IMR-90 (cell line): ENCODE data around the gene SPOUT1. TPM values are rescaled to one million over a fixed set of nuclear protein-coding genes. Genes with fewer than 3 reads are reported as not detected.

Source experiments
- ATAC-seq: fragments of 200-7000 bp; cut with Tn5 transposase; 2 replicates; pipeline ENCODE4 v1.9.1; 2020; ENCODE audit warnings: low read depth, mild to moderate bottlenecking, moderate library complexity
- BruUV-seq: library from RNA; stranded (reverse); fragments of 400-500 nt; replicated peaks from 2 replicates; lab custom pipeline; 2021; lab: Mats Ljungman, UMichigan
- CTCF ChIA-PET: fragments of 300-600 bp; formaldehyde crosslinking; extraction: SDS; loops from one replicate; lab custom pipeline; 2021; ENCODE audit warnings: antibody characterized with exemption; lab: Yijun Ruan, JAX
- POLR2A ChIA-PET: fragments of 300-600 bp; sonication (Branson Sonifier 250); formaldehyde crosslinking; loops from one replicate; lab custom pipeline; 2022; ENCODE audit warnings: antibody characterized with exemption; ENCODE audit not compliant: unreplicated experiment; lab: Charles Lee
- DNase-seq: peaks from one replicate; pipeline ENCODE4 v3.0.0; 2013
- H2AFZ ChIP-seq: replicated peaks from 2 replicates; pipeline ENCODE3; 2013; ENCODE audit warnings: low read length, mild to moderate bottlenecking; ENCODE audit not compliant: poor library complexity
- H2AK5ac ChIP-seq: 2 replicates; pipeline ENCODE4 v1.6.1; 2013; ENCODE audit warnings: low read depth, low read length, inconsistent platforms
- H2AK9ac ChIP-seq: replicated peaks from 2 replicates; pipeline ENCODE3; 2013; ENCODE audit warnings: mild to moderate bottlenecking, low read depth, low read length, moderate library complexity; ENCODE audit not compliant: poor library complexity
- H2BK120ac ChIP-seq: 2 replicates; pipeline ENCODE4 v1.6.1; 2013; ENCODE audit warnings: low read depth, low read length, inconsistent platforms
- H2BK15ac ChIP-seq: 3 replicates; pipeline ENCODE4 v1.6.1; 2013; ENCODE audit warnings: low read depth, low read length, inconsistent platforms
- H2BK20ac ChIP-seq: 2 replicates; pipeline ENCODE4 v1.6.1; 2013; ENCODE audit warnings: low read depth, mild to moderate bottlenecking, inconsistent platforms, low read length, moderate library complexity
- H2BK5ac ChIP-seq: 2 replicates; pipeline ENCODE4 v1.6.1; 2013; ENCODE audit warnings: mild to moderate bottlenecking, low read depth, low read length, inconsistent platforms; ENCODE audit not compliant: poor library complexity, severe bottlenecking
- H3K14ac ChIP-seq: replicated peaks from 2 replicates; pipeline ENCODE4 v1.6.1; 2013; ENCODE audit warnings: low read depth, low read length, inconsistent platforms
- H3K18ac ChIP-seq: 2 replicates; pipeline ENCODE4 v1.6.1; 2013; ENCODE audit warnings: low read depth, low read length, control low read depth
- H3K23ac ChIP-seq: 2 replicates; pipeline ENCODE4 v1.6.1; 2013; ENCODE audit warnings: low read depth, low read length, inconsistent platforms
- H3K27ac ChIP-seq: 2 replicates; pipeline ENCODE4 v1.5.1; 2013; ENCODE audit warnings: mild to moderate bottlenecking, control low read depth, low read length; ENCODE audit not compliant: insufficient read depth
- H3K27me3 ChIP-seq: 2 replicates; pipeline ENCODE4 v1.6.1; 2013; ENCODE audit warnings: low read length; ENCODE audit not compliant: control insufficient read depth, insufficient read depth
- H3K36me3 ChIP-seq: 2 replicates; pipeline ENCODE4 v1.6.1; 2013; ENCODE audit warnings: low read length, mixed read lengths; ENCODE audit not compliant: control insufficient read depth, insufficient read depth
- H3K4ac ChIP-seq: 2 replicates; pipeline ENCODE4 v1.6.1; 2013; ENCODE audit warnings: low read depth, low read length, inconsistent platforms
- H3K4me1 ChIP-seq: 2 replicates; pipeline ENCODE4 v1.6.1; 2013; ENCODE audit warnings: low read length, mixed read lengths; ENCODE audit not compliant: control insufficient read depth, insufficient read depth
- H3K4me2 ChIP-seq: 2 replicates; pipeline ENCODE4 v1.6.1; 2013; ENCODE audit warnings: low read depth, mild to moderate bottlenecking, control low read depth, low read length, moderate library complexity
- H3K4me3 ChIP-seq: 2 replicates; pipeline ENCODE4 v1.5.1; 2013; ENCODE audit warnings: low read depth, mild to moderate bottlenecking, control low read depth, low read length, moderate library complexity; ENCODE audit not compliant: insufficient read depth
- H3K56ac ChIP-seq: 2 replicates; pipeline ENCODE4 v1.6.1; 2013; ENCODE audit warnings: low read length, inconsistent platforms; ENCODE audit not compliant: insufficient read depth; ENCODE audit errors: extremely low read depth
- H3K79me1 ChIP-seq, 2 experiments: 2 replicates each; pipeline ENCODE4 v1.6.1; 2013; ENCODE audit warnings: low read length in 2 of 2, inconsistent platforms in 1 of 2, low read depth in 1 of 2
- H3K9ac ChIP-seq: 2 replicates; pipeline ENCODE4 v1.6.1; 2013; ENCODE audit warnings: low read depth, low read length, control low read depth
- H3K9me1 ChIP-seq: 2 replicates; pipeline ENCODE4 v1.6.1; 2013; ENCODE audit warnings: low read length, inconsistent platforms; ENCODE audit not compliant: insufficient read depth
- H3K9me3 ChIP-seq: 2 replicates; pipeline ENCODE4 v1.6.1; 2013; ENCODE audit warnings: low read length; ENCODE audit not compliant: control insufficient read depth, insufficient read depth
- H4K20me1 ChIP-seq: 2 replicates; pipeline ENCODE4 v1.6.1; 2013; ENCODE audit warnings: low read length, inconsistent platforms; ENCODE audit not compliant: insufficient read depth
- H4K5ac ChIP-seq: 2 replicates; pipeline ENCODE4 v1.6.1; 2013; ENCODE audit warnings: mild to moderate bottlenecking, low read depth, low read length, control low read depth
- H4K8ac ChIP-seq, 2 experiments: 2 replicates each; pipeline ENCODE4 v1.6.1; 2013; ENCODE audit warnings: low read depth in 2 of 2, low read length in 2 of 2, control low read depth in 1 of 2, inconsistent platforms in 1 of 2
- H4K91ac ChIP-seq: 2 replicates; pipeline ENCODE4 v1.6.1; 2013; ENCODE audit warnings: low read depth, low read length, inconsistent platforms; ENCODE audit not compliant: insufficient read depth
- BHLHE40 ChIP-seq: fragments of 150-350 bp; IDR thresholded peaks from 2 replicates; pipeline ENCODE4 v1.6.1; 2016; ENCODE audit warnings: mild to moderate bottlenecking, low read depth, low read length
- CEBPB ChIP-seq: IDR thresholded peaks from 2 replicates; pipeline ENCODE4 v1.6.1; 2012; ENCODE audit warnings: low read depth, low read length, improper control_type of control experiment
- CHD1 ChIP-seq: IDR thresholded peaks from 2 replicates; pipeline ENCODE4 v1.6.1; 2012; ENCODE audit warnings: low read depth, low read length, improper control_type of control experiment
- CTCF ChIP-seq: conservative IDR thresholded peaks from 2 replicates; pipeline ENCODE4 v1.5.1; 2012; ENCODE audit warnings: mild to moderate bottlenecking, low read depth, low read length, improper control_type of control experiment
- FOS ChIP-seq: fragments of 150-350 bp; IDR thresholded peaks from 2 replicates; pipeline ENCODE4 v1.6.1; 2016; ENCODE audit warnings: low read depth, low read length
- MAFK ChIP-seq: IDR thresholded peaks from 2 replicates; pipeline ENCODE4 v1.6.1; 2012; ENCODE audit warnings: low read depth, low read length, improper control_type of control experiment
- MAZ ChIP-seq: IDR thresholded peaks from 2 replicates; pipeline ENCODE4 v1.6.1; 2012; ENCODE audit warnings: low read depth, mild to moderate bottlenecking, low read length, improper control_type of control experiment, moderate library complexity, borderline replicate concordance
- MXI1 ChIP-seq: IDR thresholded peaks from 2 replicates; pipeline ENCODE4 v1.6.1; 2012; ENCODE audit warnings: low read depth, mild to moderate bottlenecking, low read length, moderate library complexity, borderline replicate concordance
- NFE2L2 ChIP-seq: fragments of 150-350 bp; IDR thresholded peaks from 2 replicates; pipeline ENCODE4 v1.6.1; 2016; ENCODE audit warnings: low read depth, mild to moderate bottlenecking, low read length
- POLR2A ChIP-seq: IDR thresholded peaks from 2 replicates; pipeline ENCODE4 v1.6.1; 2012; ENCODE audit warnings: mild to moderate bottlenecking, low read depth, low read length
- RCOR1 ChIP-seq: IDR thresholded peaks from 2 replicates; pipeline ENCODE4 v1.6.1; 2012; ENCODE audit warnings: mild to moderate bottlenecking, low read length, improper control_type of control experiment; ENCODE audit not compliant: insufficient replicate concordance
- RFX5 ChIP-seq: IDR thresholded peaks from 2 replicates; pipeline ENCODE4 v1.8.0; 2012; ENCODE audit warnings: low read depth, mild to moderate bottlenecking, low read length, moderate library complexity
- SMC3 ChIP-seq: fragments of 150-350 bp; IDR thresholded peaks from 2 replicates; pipeline ENCODE4 v1.6.1; 2016; ENCODE audit warnings: low read depth, mild to moderate bottlenecking, antibody characterized with exemption, low read length, moderate library complexity
- WGBS, 2 experiments: methylation state at CpG; one replicate each; pipeline versions ENCODE4 v1.1.5 to v1.1.7; 2013; ENCODE audit warnings: missing lambda C conversion rate in 2 of 2; ENCODE audit not compliant: insufficient read length in 1 of 2; ENCODE audit errors: extremely low coverage in 2 of 2; 5-methylcytosine and 5-hydroxymethylcytosine counted together
- dilution Hi-C: fragments of 300-500 bp; cut with HindIII; formaldehyde crosslinking; loops from one replicate; pipeline ENCODE4 v1.14.3; 2018; ENCODE audit warnings: low sequenced_read_pairs; ENCODE audit not compliant: unreplicated experiment
- in situ Hi-C: fragments of 300-500 bp; cut with MboI; formaldehyde crosslinking; loops from 3 replicates; pipeline ENCODE4 v1.14.3; 2019; ENCODE audit warnings: low sequenced_read_pairs, inconsistent platforms, mixed read lengths
- intact Hi-C: fragments of 100-400 bp; cut with micrococcal nuclease; formaldehyde crosslinking; loops from 2 replicates; pipeline ENCODE4 v1.10.0; 2022
- polyA plus RNA-seq, 3 experiments: library from polyadenylated mRNA; depleted of rRNA; stranded (reverse); fragments of >200 nt; gene quantifications; 2 replicates each; pipeline ENCODE4 v1.2.3, GENCODE V29; 2012; ENCODE audit warnings: low replicate concordance in 1 of 3
- total RNA-seq: library from RNA; depleted of rRNA; stranded (reverse); fragments of >200 nt; gene quantifications from 2 replicates; pipeline ENCODE4 v1.2.3, GENCODE V29; 2012
- TF ChIP-seq, protein P1 (sequence below): fragments of 150-350 bp; IDR thresholded peaks from 2 replicates; pipeline ENCODE4 v1.6.1; 2017; ENCODE audit warnings: mild to moderate bottlenecking, antibody characterized with exemption, low read length, low read depth

Gene SPOUT1
- total and polyA plus RNA-seq, 2 of the 4 experiments (the other 2 are of a cell fraction) = 17.9 to 27.8 TPM

GRCh38 chr9:128809036-128809599 is 20.5 kb downstream of the SPOUT1 start (continued):
- TF ChIP-seq, protein P1, sequence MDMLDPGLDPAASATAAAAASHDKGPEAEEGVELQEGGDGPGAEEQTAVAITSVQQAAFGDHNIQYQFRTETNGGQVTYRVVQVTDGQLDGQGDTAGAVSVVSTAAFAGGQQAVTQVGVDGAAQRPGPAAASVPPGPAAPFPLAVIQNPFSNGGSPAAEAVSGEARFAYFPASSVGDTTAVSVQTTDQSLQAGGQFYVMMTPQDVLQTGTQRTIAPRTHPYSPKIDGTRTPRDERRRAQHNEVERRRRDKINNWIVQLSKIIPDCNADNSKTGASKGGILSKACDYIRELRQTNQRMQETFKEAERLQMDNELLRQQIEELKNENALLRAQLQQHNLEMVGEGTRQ = no peak
- TF ChIP-seq FOS (no peak), MAFK (no peak), CHD1 (no peak)

DNA sequence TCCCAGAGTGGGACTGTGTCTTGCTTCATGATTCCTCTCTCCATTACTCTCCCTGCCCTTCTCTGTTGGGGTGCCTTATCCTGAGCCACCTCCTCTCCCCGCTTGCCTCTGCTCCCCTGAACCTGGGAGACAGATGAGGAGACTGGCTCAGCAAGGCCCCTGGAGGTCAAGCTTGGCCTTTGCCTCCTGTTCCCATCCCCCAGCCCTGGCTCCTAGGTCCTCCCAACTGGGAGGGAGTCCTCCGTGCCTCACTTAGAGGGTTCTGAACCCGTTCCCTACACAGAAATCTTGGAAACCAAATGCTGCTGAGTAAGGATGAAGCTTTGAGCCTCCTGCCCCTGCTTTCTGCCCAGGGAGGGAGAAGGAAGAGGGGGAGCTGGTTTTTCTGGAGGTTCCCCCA is 21.1 kb downstream of the SPOUT1 start:
- H3K14ac ChIP-seq = no peak overlapping the region
- POLR2A ChIA-PET = no interaction called here
- no peak overlapping the region for H3K4me3 ChIP-seq
- no peak overlapping the region for H3K27ac ChIP-seq
- H2AK5ac ChIP-seq = no peak overlapping the region
- H2AFZ ChIP-seq = no peak overlapping the region
- H3K9ac ChIP-seq = no peak overlapping the region
- peaks cover 33% of the 10 kb centered on the region for H3K36me3 ChIP-seq
- intact Hi-C loops (no loop called here), in situ Hi-C loops (no loop called here), dilution Hi-C loops (no loop called here)
- CTCF ChIA-PET = no interaction called here
- H4K91ac ChIP-seq = no peak overlapping the region
- ATAC-seq (no peak), DNase-seq (no peak)
- no peaks in the 10 kb centered on the region for H3K9me1 ChIP-seq
- no peak overlapping the region for H2AK9ac ChIP-seq
- no peaks in the 10 kb centered on the region for H3K4me1 ChIP-seq
- no peaks in the 10 kb centered on the region for H4K20me1 ChIP-seq
- H2BK5ac ChIP-seq = no peak overlapping the region
- BruUV-seq = no TSS peak
- no peak overlapping the region for H3K18ac ChIP-seq
- 100% methylated on average over 1 of the region's 3 CpGs; no CpG with 5 or more reads in 1 of the 2 experiments for WGBS, 2 experiments
- H3K79me1 ChIP-seq = no peaks in the 10 kb centered on the region
- no peak overlapping the region for H3K4me2 ChIP-seq
- H2BK20ac ChIP-seq = no peak overlapping the region
- no peak overlapping the region for H4K5ac ChIP-seq
- H2BK120ac ChIP-seq = no peak overlapping the region
- no peak overlapping the region for H3K23ac ChIP-seq
- H3K9me3 ChIP-seq = no peaks in the 10 kb centered on the region
- H2BK15ac ChIP-seq = no peak overlapping the region
- no peak overlapping the region for H3K4ac ChIP-seq
- H3K27me3 ChIP-seq = no peaks in the 10 kb centered on the region
- H4K8ac ChIP-seq = no peak overlapping the region
- no peak overlapping the region for H3K56ac ChIP-seq
- TF ChIP-seq CTCF (no peak), MAFK (no peak), BHLHE40 (no peak), FOS (no peak), RCOR1 (no peak), RFX5 (no peak), CHD1 (no peak), CEBPB (no peak), POLR2A (no peak), MXI1 (no peak), SMC3 (no peak), MAZ (no peak), NFE2L2 (no peak)
- TF ChIP-seq, protein P1 = no peak
